Activated CD4-positive, alpha-beta T cell treated with anti-CD3 and anti-CD28 coated beads, Interleukin-2, Interleukin-6, amounts not matched to agents 100 ng/mL and 50 ng/mL, durations not matched to agents 16 hours and 8 hours (primary cell): Measurements from ENCODE around the gene CASP8.
A peak's percentile ranks its signal among the peaks of the same experiment; 100 is the strongest.

Experiments used
- DNase-seq: peaks from one replicate; pipeline ENCODE4 v3.0.0-alpha.2; 2020

CASP8 gene

GRCh38 chr2:201260302-201260800 lies at the start of gene CASP8:
CASP8 (plus strand) TSS chr2:201260536; CDS start chr2:201266487, 5,951 bp downstream.
- DNase-seq = peak; percentile 89

DNA sequence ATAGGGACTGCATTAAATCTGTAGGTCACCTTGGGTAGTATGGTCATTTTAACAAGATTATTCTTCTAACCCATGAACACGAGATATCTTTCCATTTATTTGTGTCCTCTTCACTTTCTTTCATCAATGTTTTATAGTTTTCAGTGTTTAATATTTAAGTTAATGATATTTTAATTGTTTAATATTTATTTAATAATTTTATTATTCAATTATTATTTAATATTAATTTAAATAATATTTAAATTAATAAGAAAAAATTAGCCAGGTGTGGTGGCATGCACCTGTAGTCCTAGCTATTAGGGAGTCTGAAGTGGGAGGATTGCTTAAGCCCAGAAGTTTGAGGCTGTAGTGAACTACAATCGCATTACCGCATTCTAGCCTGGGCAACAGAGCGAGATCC lies 44.4 kb upstream of the CASP8 start:
- DNase-seq = no peak

DNA sequence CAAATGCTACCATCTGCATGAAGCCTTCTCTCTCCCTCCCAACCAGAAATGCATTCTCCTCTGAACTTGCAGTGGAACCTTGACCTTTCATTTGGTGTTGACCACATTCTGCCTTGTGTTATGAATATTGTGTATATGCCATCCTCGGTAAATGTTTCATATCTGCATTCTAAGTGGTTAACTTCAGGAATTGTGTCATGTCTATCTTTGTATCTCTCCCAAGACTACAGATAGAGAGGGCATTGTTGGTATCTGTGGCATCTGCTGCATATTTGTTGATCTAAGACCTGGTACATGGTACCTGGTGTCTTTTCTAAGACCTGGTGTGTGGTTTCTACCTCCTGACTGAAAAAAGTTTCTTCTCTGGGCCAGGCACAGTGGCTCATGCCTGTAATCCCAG lies 43.4 kb upstream of the CASP8 start:
- no peak for DNase-seq

GRCh38 chr2:201218780-201219179 lies 41.6 kb upstream of the CASP8 start:
- no peak for DNase-seq

DNA sequence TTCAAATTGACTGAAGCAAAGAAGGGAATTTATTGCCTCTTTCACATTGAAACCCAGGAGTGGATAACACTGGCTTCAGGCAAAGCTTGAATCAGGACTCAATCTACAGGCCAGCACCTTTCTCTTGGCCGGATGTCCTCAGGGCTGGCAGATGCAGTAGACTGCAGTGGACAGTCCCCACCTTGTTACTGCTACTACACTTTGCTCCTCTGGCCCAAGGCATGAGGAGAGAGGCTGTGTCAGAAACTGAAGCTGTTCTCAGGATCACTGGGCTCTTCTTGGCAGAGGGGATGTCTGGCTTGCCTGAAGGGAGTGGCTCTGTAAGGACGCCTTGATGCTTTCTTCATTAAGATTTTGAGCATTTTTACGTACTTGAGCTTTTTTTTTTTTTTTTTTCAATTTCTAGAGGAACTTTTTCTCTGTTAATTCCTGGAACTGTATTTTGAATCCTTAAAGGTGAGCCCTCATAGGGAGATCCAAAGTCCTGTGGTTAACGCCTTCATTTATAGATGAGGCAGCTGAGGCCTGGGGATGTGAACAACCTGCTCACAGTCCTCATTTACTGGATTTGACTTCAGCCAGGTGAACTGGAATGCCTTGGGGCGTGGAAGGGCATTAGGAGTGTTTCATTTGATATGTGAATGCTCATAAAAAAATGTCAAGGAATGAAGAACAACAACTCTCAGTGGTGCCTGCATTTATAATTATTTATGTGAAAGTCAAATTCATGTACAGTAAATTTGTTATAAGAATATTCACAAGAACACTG lies 40.8 kb upstream of the CASP8 start:
- DNase-seq = no peak

GRCh38 chr2:201220102-201220570 lies 40.2 kb upstream of the CASP8 start:
- DNase-seq = no peak

DNA sequence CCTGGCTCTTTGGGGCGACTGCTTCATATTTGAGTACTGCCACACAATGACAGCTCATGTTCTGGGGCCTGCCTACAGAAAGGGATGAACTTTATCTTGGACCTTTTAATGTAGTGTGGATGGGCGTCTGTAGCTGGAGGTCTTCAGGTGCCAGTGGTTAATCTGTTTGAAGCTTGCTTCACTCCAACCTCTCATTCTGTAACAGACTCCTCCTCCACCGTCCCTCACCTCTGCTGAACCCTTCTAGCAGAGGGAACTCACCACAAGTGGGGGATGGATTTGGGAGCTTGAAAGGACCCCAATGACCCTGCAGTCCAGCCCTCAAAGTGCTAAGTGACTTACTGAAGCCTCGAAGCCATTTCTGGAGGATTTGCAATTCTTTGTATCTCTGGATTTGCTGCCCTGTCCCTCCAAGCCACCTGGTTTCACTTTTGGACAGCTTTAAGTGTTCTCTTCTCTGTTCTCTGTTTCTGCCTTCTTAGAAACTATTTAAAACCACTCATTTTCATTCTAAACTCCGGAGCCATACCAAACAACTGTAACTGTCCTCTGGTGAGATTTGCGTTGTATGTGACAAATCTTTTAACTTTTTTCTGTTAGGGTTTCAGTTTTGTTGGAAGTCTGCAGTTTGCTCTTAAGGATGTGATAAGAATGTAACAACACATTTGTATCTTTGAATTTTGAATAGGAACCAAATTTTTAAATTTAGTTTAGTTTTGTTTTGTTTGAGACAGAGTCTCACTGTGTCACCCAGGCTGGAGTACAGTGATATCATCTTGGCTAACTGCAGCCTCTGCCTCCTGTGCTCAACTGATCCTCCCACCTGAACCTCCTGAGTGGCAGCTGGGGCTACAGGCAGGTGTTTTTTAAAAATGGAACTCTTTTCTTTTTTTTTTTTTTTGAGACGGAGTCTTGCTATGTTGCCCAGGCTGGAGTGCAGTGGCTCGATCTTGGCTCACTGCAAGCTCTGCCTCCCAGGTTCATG lies 37.0 kb upstream of the CASP8 start:
- DNase-seq = no peak

DNA sequence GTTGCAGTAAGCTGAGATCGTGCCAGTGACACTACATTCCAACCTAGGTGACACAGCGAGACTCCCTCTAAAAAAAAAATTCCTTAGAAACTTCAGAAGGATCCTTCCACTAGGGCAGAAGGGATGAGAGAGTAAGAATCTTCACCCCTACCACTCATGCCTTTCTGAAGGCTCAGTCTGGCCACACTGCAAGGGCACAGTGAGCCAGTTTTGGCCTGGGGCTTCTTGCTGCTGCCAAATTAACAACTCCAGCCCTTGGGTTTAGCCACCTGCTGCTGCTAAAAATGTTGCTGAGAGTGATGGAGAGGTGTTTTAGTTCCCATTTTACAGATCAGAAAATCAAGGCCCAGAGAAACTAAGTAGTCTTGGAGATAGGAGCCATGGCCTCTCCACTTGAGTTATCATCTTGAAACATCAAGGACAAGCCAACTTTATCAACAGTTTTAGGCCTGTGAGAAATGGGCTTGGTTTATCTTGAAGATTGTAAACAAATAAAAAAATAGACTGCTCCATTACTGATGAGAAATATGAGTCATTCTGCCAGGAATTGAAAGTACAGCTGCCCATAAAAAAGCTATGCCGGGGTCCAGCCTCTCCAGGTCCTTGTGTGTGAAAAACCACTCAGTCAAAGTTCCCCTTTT lies 31.9 kb upstream of the CASP8 start:
- DNase-seq = no peak

GRCh38 chr2:201228912-201229290 lies 31.4 kb upstream of the CASP8 start:
- no peak for DNase-seq

- peak; percentile 98 for DNase-seq
Measured at GRCh38 chr2:201231781-201232466, 28.4 kb upstream of the CASP8 start.

DNA sequence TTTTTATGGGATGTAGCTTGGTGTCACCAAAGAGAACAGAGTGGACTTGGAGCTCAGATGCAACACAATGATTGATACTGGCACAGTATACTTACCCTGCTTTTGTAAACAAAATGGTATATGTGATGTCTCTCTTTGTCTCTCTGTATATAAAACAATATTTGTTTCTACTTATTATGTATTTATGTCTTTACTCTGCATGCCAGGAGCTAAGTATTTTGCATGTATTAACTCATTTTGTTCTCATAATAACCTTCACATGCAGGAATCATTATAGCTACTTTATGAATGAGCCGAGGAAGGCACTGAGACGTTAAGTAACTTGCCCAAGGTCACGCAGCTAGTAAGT lies 27.9 kb upstream of the CASP8 start:
- DNase-seq = no peak

DNA sequence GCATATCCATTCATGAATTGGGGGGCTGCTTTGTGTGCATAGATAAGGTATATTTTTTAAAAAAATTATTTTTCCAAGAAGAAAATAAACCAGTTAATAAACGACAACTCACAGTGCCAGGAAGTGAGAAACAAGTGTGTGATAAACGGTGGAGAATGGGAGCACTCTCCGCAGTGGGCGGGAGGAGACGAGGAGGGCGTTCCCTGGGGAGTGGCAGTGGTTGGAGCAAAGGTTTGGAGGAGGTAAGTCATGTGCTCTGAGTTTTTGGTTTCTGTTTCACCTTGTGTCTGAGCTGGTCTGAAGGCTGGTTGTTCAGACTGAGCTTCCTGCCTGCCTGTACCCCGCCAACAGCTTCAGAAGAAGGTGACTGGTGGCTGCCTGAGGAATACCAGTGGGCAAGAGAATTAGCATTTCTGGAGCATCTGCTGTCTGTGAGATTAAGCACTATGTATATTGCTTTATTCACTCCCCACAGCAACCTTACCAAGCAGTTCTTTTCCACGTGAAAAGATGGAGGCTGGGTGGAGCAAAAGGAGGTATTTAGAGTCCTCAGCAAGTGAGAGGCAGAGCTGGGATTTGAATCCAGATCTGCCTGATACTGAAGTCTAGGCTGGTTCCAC lies 27.0 kb upstream of the CASP8 start:
- peak; percentile 95 for DNase-seq

DNA sequence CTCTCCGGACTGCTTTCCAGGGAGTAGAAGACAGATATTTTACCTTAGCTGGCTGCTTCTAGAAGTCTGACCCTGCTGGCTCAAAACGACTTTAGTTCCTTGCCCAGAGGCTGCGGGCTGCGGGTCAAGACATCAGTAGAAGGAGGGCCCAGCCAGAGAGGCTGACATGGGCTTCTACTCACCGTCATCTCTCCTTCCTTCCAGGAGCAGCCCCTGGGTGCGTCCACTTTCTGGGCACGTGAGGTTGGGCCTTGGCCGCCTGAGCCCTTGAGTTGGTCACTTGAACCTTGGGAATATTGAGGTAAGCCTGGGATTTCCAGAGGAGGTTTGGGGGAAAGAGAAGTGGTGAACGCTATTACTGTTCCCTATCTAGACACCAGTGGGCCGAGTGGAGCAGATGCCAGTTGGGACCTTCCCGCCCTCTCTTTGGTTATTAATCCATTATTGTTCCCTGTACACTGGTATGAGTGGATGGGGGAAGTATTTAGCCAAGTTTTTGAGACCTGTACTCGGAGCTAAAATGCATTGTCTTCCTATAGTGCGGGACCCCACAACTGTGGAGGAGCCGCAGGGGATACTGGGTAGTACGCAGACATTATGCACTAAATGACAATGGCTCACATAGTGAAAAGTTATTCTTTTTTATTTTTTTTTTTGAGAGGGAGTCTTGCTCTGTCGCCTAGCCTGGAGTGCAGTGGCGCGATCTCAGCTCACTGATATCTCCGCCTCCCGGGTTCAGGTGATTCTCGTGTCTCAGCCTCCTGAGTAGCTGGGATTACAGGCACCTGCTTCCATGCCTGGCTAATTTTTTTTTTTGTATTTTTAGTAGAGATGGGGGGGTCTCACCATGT lies 26.3 kb upstream of the CASP8 start:
- DNase-seq = peak; percentile 45

DNA sequence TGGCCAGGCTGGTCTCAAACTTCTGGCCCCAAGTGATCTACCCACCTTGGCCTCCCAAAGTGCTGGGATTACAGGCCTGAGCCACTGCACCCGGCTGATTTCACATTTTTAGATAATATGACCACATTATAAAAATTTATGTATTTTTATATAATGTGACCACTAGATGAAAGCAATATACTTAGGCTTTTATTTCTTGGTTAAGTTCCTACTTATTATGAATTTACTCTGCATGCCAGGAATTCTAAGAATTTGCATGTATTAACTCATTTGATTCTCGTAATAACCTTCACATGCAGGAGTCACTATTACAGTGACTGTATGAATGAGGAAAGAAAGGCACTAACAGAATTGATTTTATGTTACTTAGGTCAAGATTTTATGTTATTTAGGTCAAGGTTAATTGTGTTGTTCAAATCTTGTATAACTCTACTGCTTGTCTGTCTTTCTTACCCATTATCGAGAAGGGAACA lies 25.6 kb upstream of the CASP8 start:
- no peak for DNase-seq

DNA sequence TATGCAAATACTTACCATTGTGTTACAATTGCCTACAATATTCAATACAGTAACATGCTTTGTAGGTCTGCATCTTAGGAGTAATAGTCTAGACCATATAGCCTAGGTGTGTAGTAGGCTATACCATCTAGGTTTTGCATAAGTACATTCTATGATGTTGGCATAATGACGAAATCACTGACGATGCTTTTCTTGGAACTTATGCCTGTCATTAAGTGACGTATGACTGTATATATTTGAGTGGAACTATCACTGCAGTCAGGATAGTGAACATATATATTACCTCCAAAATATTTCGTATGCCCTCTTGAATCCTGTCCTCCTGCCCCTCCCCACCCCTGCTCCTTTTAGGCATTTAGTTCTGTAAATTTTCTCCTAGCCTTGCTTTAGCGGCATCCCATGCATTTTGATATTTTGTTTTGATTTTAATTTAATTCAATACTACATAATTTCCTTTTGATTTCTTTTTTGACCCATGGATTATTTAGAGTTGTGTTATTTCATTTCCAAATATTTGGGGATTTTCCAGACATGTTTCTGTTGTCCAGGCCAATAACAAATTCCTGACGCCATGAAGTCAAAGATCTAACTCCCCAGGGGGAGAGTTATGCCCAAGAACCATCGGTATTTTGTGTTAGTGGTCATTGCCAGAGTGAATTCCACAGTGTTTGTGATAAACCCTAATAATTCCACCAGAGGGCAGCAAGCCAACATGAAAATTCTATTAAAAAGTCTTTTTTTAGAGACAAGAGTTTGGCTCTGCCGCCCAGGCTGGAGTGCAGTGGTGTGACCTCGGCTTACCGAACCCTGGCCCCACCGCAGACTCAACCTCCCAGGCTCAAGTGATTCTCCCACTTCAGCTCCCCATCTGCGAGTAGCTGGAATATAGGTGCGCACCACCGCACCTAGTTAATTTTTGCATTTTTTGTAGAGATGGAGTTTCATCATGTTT lies 24.2 kb upstream of the CASP8 start:
- DNase-seq = peak; percentile 80

- no peak for DNase-seq
Measured at GRCh38 chr2:201237486-201238123, 22.7 kb upstream of the CASP8 start.

DNA sequence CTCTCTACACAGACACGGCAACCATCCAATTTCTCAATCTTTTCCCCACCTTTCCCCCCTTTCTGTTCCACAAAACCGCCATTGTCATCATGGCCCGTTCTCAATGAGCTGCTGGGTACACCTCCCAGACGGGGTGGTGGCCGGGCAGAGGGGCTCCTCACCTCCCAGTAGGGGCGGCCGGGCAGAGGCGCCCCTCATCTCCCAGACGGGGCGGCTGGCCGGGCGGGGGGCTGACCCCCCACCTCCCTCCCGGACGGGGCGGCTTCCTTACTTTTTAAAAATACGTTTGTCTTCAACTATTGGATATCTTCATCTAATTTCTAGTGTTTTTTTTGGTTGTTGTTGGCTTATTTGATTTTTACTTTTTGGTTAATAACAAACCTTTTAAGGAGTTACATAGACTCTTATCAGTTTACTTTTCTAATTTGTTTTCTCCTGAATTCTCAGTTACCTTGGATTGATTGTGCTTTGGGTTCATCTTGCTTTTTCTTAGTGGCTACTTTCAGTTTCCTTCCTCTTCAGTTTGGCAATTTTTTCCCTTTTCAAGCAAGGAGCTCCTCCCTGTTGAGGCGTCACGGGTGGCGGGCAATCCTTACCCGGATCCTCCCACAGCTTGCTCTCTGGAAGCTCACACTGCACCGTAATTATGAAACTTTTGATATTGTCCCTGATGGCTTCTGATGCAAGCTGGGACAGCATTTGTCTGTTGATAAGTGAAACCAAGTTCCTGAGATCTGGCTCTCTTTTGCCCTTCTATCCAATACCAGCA lies 21.0 kb upstream of the CASP8 start:
- peak; percentile 50 for DNase-seq

GRCh38 chr2:201242571-201243277 lies 17.6 kb upstream of the CASP8 start:
- no peak for DNase-seq
